ENCODE data around the gene PRR20A.

PRR20A gene

GRCh38 chr13:57191667-57192066 lies 50.9 kb downstream of the PRR20A start:
- H3K36me3 ChIP-seq (ENCODE audit: low read depth): no peaks in the 10 kb centered on the region

More at GRCh38 chr13:57191667-57192066, 50.9 kb downstream of the PRR20A start:
- H3K4me3 ChIP-seq (ENCODE audit: severe bottlenecking): no peak overlapping the region
- H3K9me3 ChIP-seq (ENCODE audit: severe bottlenecking): no peaks in the 10 kb centered on the region
- ATAC-seq (ENCODE audit: low read depth) (no peak), DNase-seq (ENCODE audit: low spot score) (no peak)
- no peaks in the 10 kb centered on the region for H3K27me3 ChIP-seq (ENCODE audit: insufficient read depth, poor library complexity, severe bottlenecking)
- no peak for TF ChIP-seq CTCF (IDR thresholded peaks at IDR 0.05; ENCODE audit: poor library complexity, severe bottlenecking)
- H3K27ac ChIP-seq (ENCODE audit: poor library complexity, severe bottlenecking): no peak overlapping the region
- H3K4me1 ChIP-seq (ENCODE audit: insufficient read depth, poor library complexity, severe bottlenecking): no peaks in the 10 kb centered on the region

All from RWPE2 (cell line).